HepG2 (cell line): Measurements from ENCODE around the gene APOA1.

Source experiments
- CTCF ChIP-seq: sonication (generic); formaldehyde crosslinking; IDR thresholded peaks from 2 replicates; pipeline ENCODE4 v1.5.0; 2020; ENCODE audit warnings: mild to moderate bottlenecking, missing genetic modification reagents, moderate library complexity
- EZH2 ChIP-seq: conservative IDR thresholded peaks from 2 replicates; pipeline ENCODE4 v1.6.1; 2012; ENCODE audit warnings: mild to moderate bottlenecking, low read depth, low read length, moderate library complexity
- FOXJ3 ChIP-seq: sonication (generic); formaldehyde crosslinking; IDR thresholded peaks from 2 replicates; pipeline ENCODE4 v1.4.0; 2020; ENCODE audit warnings: missing genetic modification reagents, mild to moderate bottlenecking, borderline replicate concordance
- GABPB1 ChIP-seq: IDR thresholded peaks from 2 replicates; pipeline ENCODE4 v1.6.1; 2016; ENCODE audit warnings: mild to moderate bottlenecking, missing genetic modification reagents, moderate library complexity, missing compliant biosample characterization
- NFIC ChIP-seq: IDR thresholded peaks from 2 replicates; pipeline ENCODE4 v1.6.1; 2012; ENCODE audit warnings: mild to moderate bottlenecking, low read length, inconsistent platforms
- PBX3 ChIP-seq: sonication (generic); formaldehyde crosslinking; IDR thresholded peaks from 2 replicates; pipeline ENCODE4 v1.8.1; 2023; ENCODE audit warnings: missing genetic modification reagents, inconsistent platforms, borderline replicate concordance
- ZBTB21 ChIP-seq: sonication (generic); formaldehyde crosslinking; IDR thresholded peaks from 2 replicates; pipeline ENCODE4 v1.4.0; 2020; ENCODE audit warnings: missing genetic modification reagents
- ZBTB43 ChIP-seq: sonication (generic); formaldehyde crosslinking; conservative IDR thresholded peaks from 2 replicates; pipeline ENCODE4 v1.4.0; 2020; ENCODE audit warnings: missing genetic modification reagents
- ZNF281 ChIP-seq: sonication (generic); formaldehyde crosslinking; IDR thresholded peaks from 2 replicates; pipeline ENCODE4 v1.4.0; 2020; ENCODE audit warnings: missing genetic modification reagents, borderline replicate concordance
- ZNF614 ChIP-seq: IDR thresholded peaks from 2 replicates; pipeline ENCODE4 v1.6.1; 2018; ENCODE audit warnings: missing biosample characterization, missing genetic modification reagents, inconsistent platforms, borderline replicate concordance
- ZNF841 ChIP-seq: sonication (generic); formaldehyde crosslinking; IDR thresholded peaks from 2 replicates; pipeline ENCODE4 v1.8.1; 2023; ENCODE audit warnings: missing genetic modification reagents, borderline replicate concordance

DNA sequence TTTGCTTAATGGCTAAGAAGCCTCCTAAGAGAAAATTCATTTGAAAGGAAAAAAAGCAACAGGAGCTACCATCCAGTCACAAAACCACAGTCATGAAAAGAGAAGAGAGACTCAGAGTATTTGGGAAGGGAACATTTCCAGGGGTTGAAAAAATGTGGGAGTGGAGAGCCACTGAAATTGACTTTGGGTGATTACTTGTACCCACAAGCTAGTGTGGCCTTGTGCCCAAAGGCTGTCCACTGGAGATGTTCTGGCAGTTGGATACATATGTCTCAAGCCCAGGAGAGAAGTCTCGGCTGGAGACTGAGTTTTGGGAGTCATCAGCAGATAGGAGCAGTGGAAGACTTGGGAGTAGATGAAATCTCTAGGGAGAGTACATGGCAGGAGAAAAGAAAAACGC, 42.6 kb downstream of the APOA1 start:
- TF ChIP-seq PBX3 (CRISPR knock-in tag) (no peak), CTCF (CRISPR knock-in tag) (no peak), ZNF614 (CRISPR knock-in tag) (no peak), ZBTB43 (CRISPR knock-in tag) (no peak), EZH2 (no peak), FOXJ3 (no peak), ZNF281 (no peak), NFIC (no peak), ZNF841 (CRISPR knock-in tag) (no peak), ZBTB21 (CRISPR knock-in tag) (no peak), GABPB1 (CRISPR knock-in tag) (no peak)
